ENCODE results near the gene KLRC2.
"Not testable (repeated sequence)": the region's sequence is repeated elsewhere in the genome, so short reads cannot be mapped to it uniquely, and the experiment has no call there.

DNA sequence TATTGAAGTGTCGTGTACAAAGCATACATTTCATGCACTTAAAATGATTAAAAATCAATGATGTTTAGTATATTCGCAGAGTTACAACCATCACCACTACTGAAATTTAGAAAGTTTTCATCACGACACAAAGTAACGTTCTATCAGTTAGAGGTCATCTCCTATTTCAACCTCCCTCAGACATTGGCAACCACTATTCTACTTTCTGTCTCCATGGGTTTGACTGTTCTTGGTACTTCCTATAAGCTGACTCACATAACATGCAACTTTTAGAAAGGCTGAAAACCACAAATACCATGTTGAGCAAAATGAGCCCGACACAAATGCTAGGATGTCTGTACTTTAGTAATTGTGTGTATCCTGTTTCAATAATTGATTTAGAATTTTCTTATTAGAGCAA lies 10.2 kb upstream of the KLRC2 start:
- TF ChIP-seq, protein P1, sequence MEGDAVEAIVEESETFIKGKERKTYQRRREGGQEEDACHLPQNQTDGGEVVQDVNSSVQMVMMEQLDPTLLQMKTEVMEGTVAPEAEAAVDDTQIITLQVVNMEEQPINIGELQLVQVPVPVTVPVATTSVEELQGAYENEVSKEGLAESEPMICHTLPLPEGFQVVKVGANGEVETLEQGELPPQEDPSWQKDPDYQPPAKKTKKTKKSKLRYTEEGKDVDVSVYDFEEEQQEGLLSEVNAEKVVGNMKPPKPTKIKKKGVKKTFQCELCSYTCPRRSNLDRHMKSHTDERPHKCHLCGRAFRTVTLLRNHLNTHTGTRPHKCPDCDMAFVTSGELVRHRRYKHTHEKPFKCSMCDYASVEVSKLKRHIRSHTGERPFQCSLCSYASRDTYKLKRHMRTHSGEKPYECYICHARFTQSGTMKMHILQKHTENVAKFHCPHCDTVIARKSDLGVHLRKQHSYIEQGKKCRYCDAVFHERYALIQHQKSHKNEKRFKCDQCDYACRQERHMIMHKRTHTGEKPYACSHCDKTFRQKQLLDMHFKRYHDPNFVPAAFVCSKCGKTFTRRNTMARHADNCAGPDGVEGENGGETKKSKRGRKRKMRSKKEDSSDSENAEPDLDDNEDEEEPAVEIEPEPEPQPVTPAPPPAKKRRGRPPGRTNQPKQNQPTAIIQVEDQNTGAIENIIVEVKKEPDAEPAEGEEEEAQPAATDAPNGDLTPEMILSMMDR (IDR thresholded peaks at IDR 0.05; ENCODE audit: poor library complexity): not testable (repeated sequence)
- not testable (repeated sequence) for TF ChIP-seq EZH2phosphoT487 (IDR thresholded peaks at IDR 0.05; ENCODE audit: low read depth, severe bottlenecking, unreplicated experiment); EZH2 (IDR thresholded peaks at IDR 0.05; ENCODE audit: borderline replicate concordance)

Measured in hepatocyte (in vitro differentiated cells).